ENCODE results near the gene RASGRF2.

Gene RASGRF2

DNA sequence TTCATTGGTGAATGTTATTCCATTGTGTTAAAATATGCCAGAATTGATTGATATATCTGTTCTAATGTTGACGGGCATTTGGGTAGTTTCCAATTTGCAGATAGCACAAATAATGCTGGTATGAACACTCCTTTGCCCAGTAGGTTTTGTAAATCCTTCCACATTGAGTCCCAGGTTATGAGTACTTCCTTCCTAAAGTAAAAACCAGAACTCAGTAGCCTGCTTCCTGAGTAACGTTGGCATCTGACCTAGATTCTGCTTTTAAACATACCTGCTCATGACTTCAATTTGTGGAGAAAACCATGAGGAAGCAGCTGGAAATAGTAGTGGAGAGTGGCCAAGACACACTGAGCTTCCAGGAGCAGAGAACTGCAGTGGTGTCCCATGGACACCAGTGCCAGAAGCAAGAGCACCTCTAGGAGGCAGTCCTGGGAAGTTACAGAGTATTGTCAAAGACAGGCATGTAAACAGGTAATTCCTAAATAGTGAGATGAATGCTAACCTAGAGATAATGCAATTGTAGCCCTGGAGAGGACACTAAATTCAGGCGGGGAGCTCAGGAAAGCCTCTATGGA is 24.3 kb upstream of the RASGRF2 start:
- TF ChIP-seq CTCF (IDR thresholded peaks at IDR 0.05) = peak; percentile 75

- TF ChIP-seq CTCF (IDR thresholded peaks at IDR 0.05) = no peak
Observed at GRCh38 chr5:80936881-80937280, 23.3 kb upstream of the RASGRF2 start.

GRCh38 chr5:80937584-80938356 is 22.4 kb upstream of the RASGRF2 start:
- no peak for TF ChIP-seq CTCF (IDR thresholded peaks at IDR 0.05)

- no peak for TF ChIP-seq CTCF (IDR thresholded peaks at IDR 0.05)
Observed at GRCh38 chr5:80941496-80941895, 18.7 kb upstream of the RASGRF2 start.

- no peak for TF ChIP-seq CTCF (IDR thresholded peaks at IDR 0.05)
Observed at GRCh38 chr5:80951366-80951765, 8.8 kb upstream of the RASGRF2 start.

DNA sequence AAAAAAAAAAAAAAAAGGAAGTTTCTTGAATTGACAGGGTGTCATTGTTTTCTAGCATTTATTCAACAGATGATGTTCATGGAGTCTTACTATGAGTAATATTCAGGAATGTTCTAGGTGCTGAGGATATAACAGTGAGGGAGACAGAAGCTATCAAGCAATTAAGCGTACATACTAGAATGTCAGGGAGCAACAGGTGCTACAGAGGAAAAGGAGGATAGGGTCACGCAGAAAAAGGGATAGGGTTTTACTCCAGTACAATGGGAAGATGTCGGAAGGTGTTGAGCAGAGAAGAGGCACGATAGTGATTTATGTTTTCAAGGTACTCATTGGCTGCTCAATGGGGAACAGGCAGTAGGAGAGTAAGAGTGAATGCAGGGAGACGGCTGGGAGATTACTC is 6.6 kb upstream of the RASGRF2 start:
- no peak for TF ChIP-seq CTCF (IDR thresholded peaks at IDR 0.05)

DNA sequence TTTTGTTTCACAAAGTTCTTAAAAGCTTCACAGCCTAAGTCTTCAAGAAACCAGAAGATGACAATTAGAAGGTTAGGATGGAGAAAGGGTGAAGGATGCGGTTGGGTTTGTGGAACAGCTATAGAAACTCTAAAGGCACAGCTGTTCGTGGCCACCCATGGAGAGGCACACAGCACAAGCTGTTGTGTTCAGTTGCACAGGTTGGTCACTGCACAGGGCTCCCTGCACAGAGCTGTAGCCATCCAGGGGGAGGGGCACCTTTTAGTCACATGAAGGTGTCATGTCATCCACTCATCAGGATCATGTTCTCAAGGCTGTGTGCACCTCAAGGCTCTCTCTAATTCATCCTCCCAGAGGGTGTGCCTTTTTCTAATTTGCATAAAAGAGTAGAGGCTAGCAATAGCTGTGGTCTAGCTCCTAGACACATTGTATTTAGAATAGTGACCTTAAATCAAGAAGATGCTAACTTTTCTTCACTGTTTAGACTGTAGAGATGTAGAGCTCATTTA is 5.0 kb upstream of the RASGRF2 start:
- no peak for TF ChIP-seq CTCF (IDR thresholded peaks at IDR 0.05)
